ENCODE data around the gene LRRK1. TPM values are rescaled to one million over a fixed set of nuclear protein-coding genes. Genes with fewer than 3 reads are reported as not detected.

The LRRK1 gene
- total and polyA plus RNA-seq, 2 experiments from 2014 or later, result 2.6 to 4.5 TPM

GRCh38 chr15:100940767-100941379, 21.7 kb downstream of the LRRK1 start:
- no peak for ATAC-seq

More at GRCh38 chr15:100940767-100941379, 21.7 kb downstream of the LRRK1 start:
- H4K20me1 ChIP-seq (replicated peaks; ENCODE audit: insufficient read depth), result no peaks in the 10 kb centered on the region
- no peak for TF ChIP-seq NANOG (IDR thresholded peaks at IDR 0.05; ENCODE audit: borderline replicate concordance)
- TF ChIP-seq STAT1 (IDR thresholded peaks at IDR 0.05; ENCODE audit: unreplicated experiment), result no peak
- TF ChIP-seq EZH2 (IDR thresholded peaks at IDR 0.05; ENCODE audit: low read depth, unreplicated experiment), result no peak
- TF ChIP-seq, protein P1, sequence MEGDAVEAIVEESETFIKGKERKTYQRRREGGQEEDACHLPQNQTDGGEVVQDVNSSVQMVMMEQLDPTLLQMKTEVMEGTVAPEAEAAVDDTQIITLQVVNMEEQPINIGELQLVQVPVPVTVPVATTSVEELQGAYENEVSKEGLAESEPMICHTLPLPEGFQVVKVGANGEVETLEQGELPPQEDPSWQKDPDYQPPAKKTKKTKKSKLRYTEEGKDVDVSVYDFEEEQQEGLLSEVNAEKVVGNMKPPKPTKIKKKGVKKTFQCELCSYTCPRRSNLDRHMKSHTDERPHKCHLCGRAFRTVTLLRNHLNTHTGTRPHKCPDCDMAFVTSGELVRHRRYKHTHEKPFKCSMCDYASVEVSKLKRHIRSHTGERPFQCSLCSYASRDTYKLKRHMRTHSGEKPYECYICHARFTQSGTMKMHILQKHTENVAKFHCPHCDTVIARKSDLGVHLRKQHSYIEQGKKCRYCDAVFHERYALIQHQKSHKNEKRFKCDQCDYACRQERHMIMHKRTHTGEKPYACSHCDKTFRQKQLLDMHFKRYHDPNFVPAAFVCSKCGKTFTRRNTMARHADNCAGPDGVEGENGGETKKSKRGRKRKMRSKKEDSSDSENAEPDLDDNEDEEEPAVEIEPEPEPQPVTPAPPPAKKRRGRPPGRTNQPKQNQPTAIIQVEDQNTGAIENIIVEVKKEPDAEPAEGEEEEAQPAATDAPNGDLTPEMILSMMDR (conservative IDR thresholded peaks at IDR 0.05; ENCODE audit: low read depth in 2 of 2), result no peak
- TF ChIP-seq CREB1 (CRISPR knock-in tag; IDR thresholded peaks at IDR 0.05; ENCODE audit: low read depth), result no peak
- TF ChIP-seq, protein P2, sequence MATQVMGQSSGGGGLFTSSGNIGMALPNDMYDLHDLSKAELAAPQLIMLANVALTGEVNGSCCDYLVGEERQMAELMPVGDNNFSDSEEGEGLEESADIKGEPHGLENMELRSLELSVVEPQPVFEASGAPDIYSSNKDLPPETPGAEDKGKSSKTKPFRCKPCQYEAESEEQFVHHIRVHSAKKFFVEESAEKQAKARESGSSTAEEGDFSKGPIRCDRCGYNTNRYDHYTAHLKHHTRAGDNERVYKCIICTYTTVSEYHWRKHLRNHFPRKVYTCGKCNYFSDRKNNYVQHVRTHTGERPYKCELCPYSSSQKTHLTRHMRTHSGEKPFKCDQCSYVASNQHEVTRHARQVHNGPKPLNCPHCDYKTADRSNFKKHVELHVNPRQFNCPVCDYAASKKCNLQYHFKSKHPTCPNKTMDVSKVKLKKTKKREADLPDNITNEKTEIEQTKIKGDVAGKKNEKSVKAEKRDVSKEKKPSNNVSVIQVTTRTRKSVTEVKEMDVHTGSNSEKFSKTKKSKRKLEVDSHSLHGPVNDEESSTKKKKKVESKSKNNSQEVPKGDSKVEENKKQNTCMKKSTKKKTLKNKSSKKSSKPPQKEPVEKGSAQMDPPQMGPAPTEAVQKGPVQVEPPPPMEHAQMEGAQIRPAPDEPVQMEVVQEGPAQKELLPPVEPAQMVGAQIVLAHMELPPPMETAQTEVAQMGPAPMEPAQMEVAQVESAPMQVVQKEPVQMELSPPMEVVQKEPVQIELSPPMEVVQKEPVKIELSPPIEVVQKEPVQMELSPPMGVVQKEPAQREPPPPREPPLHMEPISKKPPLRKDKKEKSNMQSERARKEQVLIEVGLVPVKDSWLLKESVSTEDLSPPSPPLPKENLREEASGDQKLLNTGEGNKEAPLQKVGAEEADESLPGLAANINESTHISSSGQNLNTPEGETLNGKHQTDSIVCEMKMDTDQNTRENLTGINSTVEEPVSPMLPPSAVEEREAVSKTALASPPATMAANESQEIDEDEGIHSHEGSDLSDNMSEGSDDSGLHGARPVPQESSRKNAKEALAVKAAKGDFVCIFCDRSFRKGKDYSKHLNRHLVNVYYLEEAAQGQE (IDR thresholded peaks at IDR 0.05; ENCODE audit: unreplicated experiment), result no peak
- no peak for TF ChIP-seq EZH2phosphoT487 (IDR thresholded peaks at IDR 0.05; ENCODE audit: unreplicated experiment)
- no peak for TF ChIP-seq ZNF114 (CRISPR knock-in tag; IDR thresholded peaks at IDR 0.05)
- TF ChIP-seq JUNB (IDR thresholded peaks at IDR 0.05; ENCODE audit: unreplicated experiment), result no peak
- TF ChIP-seq, protein P3, sequence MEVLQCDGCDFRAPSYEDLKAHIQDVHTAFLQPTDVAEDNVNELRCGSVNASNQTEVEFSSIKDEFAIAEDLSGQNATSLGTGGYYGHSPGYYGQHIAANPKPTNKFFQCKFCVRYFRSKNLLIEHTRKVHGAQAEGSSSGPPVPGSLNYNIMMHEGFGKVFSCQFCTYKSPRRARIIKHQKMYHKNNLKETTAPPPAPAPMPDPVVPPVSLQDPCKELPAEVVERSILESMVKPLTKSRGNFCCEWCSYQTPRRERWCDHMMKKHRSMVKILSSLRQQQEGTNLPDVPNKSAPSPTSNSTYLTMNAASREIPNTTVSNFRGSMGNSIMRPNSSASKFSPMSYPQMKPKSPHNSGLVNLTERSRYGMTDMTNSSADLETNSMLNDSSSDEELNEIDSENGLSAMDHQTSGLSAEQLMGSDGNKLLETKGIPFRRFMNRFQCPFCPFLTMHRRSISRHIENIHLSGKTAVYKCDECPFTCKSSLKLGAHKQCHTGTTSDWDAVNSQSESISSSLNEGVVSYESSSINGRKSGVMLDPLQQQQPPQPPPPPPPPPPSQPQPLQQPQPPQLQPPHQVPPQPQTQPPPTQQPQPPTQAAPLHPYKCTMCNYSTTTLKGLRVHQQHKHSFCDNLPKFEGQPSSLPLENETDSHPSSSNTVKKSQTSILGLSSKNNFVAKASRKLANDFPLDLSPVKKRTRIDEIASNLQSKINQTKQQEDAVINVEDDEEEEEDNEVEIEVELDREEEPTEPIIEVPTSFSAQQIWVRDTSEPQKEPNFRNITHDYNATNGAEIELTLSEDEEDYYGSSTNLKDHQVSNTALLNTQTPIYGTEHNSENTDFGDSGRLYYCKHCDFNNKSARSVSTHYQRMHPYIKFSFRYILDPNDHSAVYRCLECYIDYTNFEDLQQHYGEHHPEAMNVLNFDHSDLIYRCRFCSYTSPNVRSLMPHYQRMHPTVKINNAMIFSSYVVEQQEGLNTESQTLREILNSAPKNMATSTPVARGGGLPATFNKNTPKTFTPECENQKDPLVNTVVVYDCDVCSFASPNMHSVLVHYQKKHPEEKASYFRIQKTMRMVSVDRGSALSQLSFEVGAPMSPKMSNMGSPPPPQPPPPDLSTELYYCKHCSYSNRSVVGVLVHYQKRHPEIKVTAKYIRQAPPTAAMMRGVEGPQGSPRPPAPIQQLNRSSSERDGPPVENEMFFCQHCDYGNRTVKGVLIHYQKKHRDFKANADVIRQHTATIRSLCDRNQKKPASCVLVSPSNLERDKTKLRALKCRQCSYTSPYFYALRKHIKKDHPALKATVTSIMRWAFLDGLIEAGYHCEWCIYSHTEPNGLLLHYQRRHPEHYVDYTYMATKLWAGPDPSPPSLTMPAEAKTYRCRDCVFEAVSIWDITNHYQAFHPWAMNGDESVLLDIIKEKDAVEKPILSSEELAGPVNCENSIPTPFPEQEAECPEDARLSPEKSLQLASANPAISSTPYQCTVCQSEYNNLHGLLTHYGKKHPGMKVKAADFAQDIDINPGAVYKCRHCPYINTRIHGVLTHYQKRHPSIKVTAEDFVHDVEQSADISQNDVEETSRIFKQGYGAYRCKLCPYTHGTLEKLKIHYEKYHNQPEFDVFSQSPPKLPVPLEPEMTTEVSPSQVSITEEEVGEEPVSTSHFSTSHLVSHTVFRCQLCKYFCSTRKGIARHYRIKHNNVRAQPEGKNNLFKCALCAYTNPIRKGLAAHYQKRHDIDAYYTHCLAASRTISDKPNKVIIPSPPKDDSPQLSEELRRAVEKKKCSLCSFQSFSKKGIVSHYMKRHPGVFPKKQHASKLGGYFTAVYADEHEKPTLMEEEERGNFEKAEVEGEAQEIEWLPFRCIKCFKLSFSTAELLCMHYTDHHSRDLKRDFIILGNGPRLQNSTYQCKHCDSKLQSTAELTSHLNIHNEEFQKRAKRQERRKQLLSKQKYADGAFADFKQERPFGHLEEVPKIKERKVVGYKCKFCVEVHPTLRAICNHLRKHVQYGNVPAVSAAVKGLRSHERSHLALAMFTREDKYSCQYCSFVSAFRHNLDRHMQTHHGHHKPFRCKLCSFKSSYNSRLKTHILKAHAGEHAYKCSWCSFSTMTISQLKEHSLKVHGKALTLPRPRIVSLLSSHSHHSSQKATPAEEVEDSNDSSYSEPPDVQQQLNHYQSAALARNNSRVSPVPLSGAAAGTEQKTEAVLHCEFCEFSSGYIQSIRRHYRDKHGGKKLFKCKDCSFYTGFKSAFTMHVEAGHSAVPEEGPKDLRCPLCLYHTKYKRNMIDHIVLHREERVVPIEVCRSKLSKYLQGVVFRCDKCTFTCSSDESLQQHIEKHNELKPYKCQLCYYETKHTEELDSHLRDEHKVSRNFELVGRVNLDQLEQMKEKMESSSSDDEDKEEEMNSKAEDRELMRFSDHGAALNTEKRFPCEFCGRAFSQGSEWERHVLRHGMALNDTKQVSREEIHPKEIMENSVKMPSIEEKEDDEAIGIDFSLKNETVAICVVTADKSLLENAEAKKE (CRISPR knock-in tag; IDR thresholded peaks at IDR 0.05), result no peak
- TF ChIP-seq POLR2AphosphoS5 (IDR thresholded peaks at IDR 0.05; ENCODE audit: low read depth), result no peak
- no peak for TF ChIP-seq ZNF331 (CRISPR knock-in tag; IDR thresholded peaks at IDR 0.05; ENCODE audit: low read depth)
- TF ChIP-seq, protein P4, sequence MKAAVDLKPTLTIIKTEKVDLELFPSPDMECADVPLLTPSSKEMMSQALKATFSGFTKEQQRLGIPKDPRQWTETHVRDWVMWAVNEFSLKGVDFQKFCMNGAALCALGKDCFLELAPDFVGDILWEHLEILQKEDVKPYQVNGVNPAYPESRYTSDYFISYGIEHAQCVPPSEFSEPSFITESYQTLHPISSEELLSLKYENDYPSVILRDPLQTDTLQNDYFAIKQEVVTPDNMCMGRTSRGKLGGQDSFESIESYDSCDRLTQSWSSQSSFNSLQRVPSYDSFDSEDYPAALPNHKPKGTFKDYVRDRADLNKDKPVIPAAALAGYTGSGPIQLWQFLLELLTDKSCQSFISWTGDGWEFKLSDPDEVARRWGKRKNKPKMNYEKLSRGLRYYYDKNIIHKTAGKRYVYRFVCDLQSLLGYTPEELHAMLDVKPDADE (IDR thresholded peaks at IDR 0.05), result no peak
- no peaks in the 10 kb centered on the region for H3K4me1 ChIP-seq (ENCODE audit: insufficient read depth)
- no peak overlapping the region for H3K4me3 ChIP-seq
- no peaks in the 10 kb centered on the region for H3F3A ChIP-seq (replicated peaks; ENCODE audit: low read depth)
- no peaks in the 10 kb centered on the region for H3K27me3 Mint-ChIP-seq (ENCODE audit: insufficient read depth, low read depth, poor library complexity)
- H3K4me3 Mint-ChIP-seq, result no peak overlapping the region
- no peaks in the 10 kb centered on the region for H3K36me3 Mint-ChIP-seq (ENCODE audit: low read depth)
- no peak for DNase-seq (ENCODE audit: low spot score)
- no peaks in the 10 kb centered on the region for H3K9me3 Mint-ChIP-seq
- no peak overlapping the region for H3K27ac Mint-ChIP-seq
- H3K36me3 ChIP-seq (ENCODE audit: insufficient read depth), result no peaks in the 10 kb centered on the region
- H3K27me3 ChIP-seq (ENCODE audit: insufficient read depth), result no peaks in the 10 kb centered on the region
- H3K79me2 ChIP-seq (replicated peaks; ENCODE audit: insufficient read depth), result no peaks in the 10 kb centered on the region
- H3K9me2 ChIP-seq (ENCODE audit: insufficient read depth), result no peaks in the 10 kb centered on the region
- H3K27ac ChIP-seq (ENCODE audit: low read depth), result no peak overlapping the region
- H3K4me1 Mint-ChIP-seq, result no peaks in the 10 kb centered on the region
- no peak overlapping the region for H3K4me2 ChIP-seq
- H2AFZ ChIP-seq, result no peak overlapping the region

All from GM23338 (cell line).